Activated T-helper 2 cell treated with anti-CD3 and anti-CD28 coated beads, Interferon-gamma antibody, Interleukin-2, Interleukin-4, amounts not matched to agents 10 μg/mL and 5 μg/mL and 100 μg/mL, durations not matched to agents 14 hours and 24 hours and 36 hours (primary cell): ENCODE data around the gene CYP2W1. TPM values are rescaled to one million over a fixed set of nuclear protein-coding genes. Genes with fewer than 3 reads are reported as not detected.
"Not testable (repeated sequence)": the region's sequence is repeated elsewhere in the genome, so short reads cannot be mapped to it uniquely, and the experiment has no call there.

ENCODE experiments used
- DNase-seq: peaks from one replicate; pipeline ENCODE4 v3.0.0; 2021; ENCODE audit warnings: low spot score
- H3K27ac Mint-ChIP-seq: one replicate; pipeline ENCODE4 v1.8.0; 2021; ENCODE audit warnings: mixed read lengths
- H3K27me3 Mint-ChIP-seq: one replicate; pipeline ENCODE4 v1.8.0; 2021; ENCODE audit warnings: low read depth, mixed read lengths
- H3K36me3 Mint-ChIP-seq: one replicate; pipeline ENCODE4 v1.8.0; 2021; ENCODE audit warnings: low read depth, mixed read lengths
- H3K4me1 Mint-ChIP-seq: one replicate; pipeline ENCODE4 v1.8.0; 2021; ENCODE audit warnings: low read depth, mixed read lengths
- H3K4me3 Mint-ChIP-seq: one replicate; pipeline ENCODE4 v1.8.0; 2021; ENCODE audit warnings: low read depth, mild to moderate bottlenecking, moderate library complexity, mixed read lengths
- H3K9me3 Mint-ChIP-seq: one replicate; pipeline ENCODE4 v1.8.0; 2021; ENCODE audit warnings: mixed read lengths
- intact Hi-C: fragments of 100-400 bp; cut with micrococcal nuclease; formaldehyde crosslinking; loops from one replicate; pipeline ENCODE4 v1.15.1; 2023
- total RNA-seq: library from RNA; stranded (reverse); gene quantifications from 2 replicates; pipeline ENCODE4 v1.2.3, GENCODE V29; 2022

CYP2W1 gene
- not detected in 2 replicates for total RNA-seq

GRCh38 chr7:983004-983615 lies at the start of gene CYP2W1:
TSS of gene CYP2W1 (plus strand) at chr7:983181. CDS start at chr7:983212, 31 bp downstream.
- H3K4me3 Mint-ChIP-seq: no peak within 1 kb of the TSS

GRCh38 chr7:934469-935163 lies 48.4 kb upstream of the CYP2W1 start:
- DNase-seq: no peak
- peaks cover 35% of the 10 kb centered on the region for H3K36me3 Mint-ChIP-seq
- H3K9me3 Mint-ChIP-seq: no peaks in the 10 kb centered on the region

More at GRCh38 chr7:983004-983615, at the start of gene CYP2W1:
- Mint-ChIP-seq H3K27ac (no peak within 1 kb of the TSS), H3K9me3 (no peaks in the 10 kb centered on the region), H3K4me1 (no peaks in the 10 kb centered on the region), H3K27me3 (no peaks in the 10 kb centered on the region), H3K36me3 (no peaks in the 10 kb centered on the region)
- DNase-seq: no peak
- intact Hi-C loops: no loop called here

GRCh38 chr7:935164-935873 lies 47.7 kb upstream of the CYP2W1 start:
- Mint-ChIP-seq H3K27me3 (no peaks in the 10 kb centered on the region), H3K9me3 (peaks cover 7% of the 10 kb centered on the region), H3K36me3 (peaks cover 35% of the 10 kb centered on the region), H3K27ac (no peak overlapping the region), H3K4me3 (no peak overlapping the region), H3K4me1 (peaks cover 13% of the 10 kb centered on the region)
- DNase-seq: no peak
- intact Hi-C loops: no loop called here

More at GRCh38 chr7:934469-935163, 48.4 kb upstream of the CYP2W1 start:
- peaks cover 12% of the 10 kb centered on the region for H3K4me1 Mint-ChIP-seq
- H3K27ac Mint-ChIP-seq: no peak overlapping the region
- intact Hi-C loops: no loop called here
- no peak overlapping the region for H3K4me3 Mint-ChIP-seq
- H3K27me3 Mint-ChIP-seq: no peaks in the 10 kb centered on the region

- intact Hi-C loops: no loop called here
- Mint-ChIP-seq H3K4me3 (no peak overlapping the region), H3K27ac (peak overlapping the region; percentile 76), H3K36me3 (peaks cover 39% of the 10 kb centered on the region), H3K4me1 (peaks cover 19% of the 10 kb centered on the region), H3K9me3 (peaks cover 13% of the 10 kb centered on the region), H3K27me3 (no peaks in the 10 kb centered on the region)
- no peak for DNase-seq
Measured at GRCh38 chr7:935874-936385, 47.1 kb upstream of the CYP2W1 start.

GRCh38 chr7:936386-937054 lies 46.5 kb upstream of the CYP2W1 start:
- H3K4me1 Mint-ChIP-seq: peaks cover 24% of the 10 kb centered on the region
- no peaks in the 10 kb centered on the region for H3K27me3 Mint-ChIP-seq
- peak overlapping the region; percentile 76 for H3K27ac Mint-ChIP-seq
- H3K36me3 Mint-ChIP-seq: peaks cover 37% of the 10 kb centered on the region
- H3K9me3 Mint-ChIP-seq: peaks cover 19% of the 10 kb centered on the region
- DNase-seq: no peak
- no peak overlapping the region for H3K4me3 Mint-ChIP-seq
- intact Hi-C loops: no loop called here

- peaks cover 37% of the 10 kb centered on the region for H3K36me3 Mint-ChIP-seq
- H3K27ac Mint-ChIP-seq: peak overlapping the region; percentile 46
- peaks cover 2% of the 10 kb centered on the region for H3K27me3 Mint-ChIP-seq
- intact Hi-C loops: no loop called here
- no peak overlapping the region for H3K4me3 Mint-ChIP-seq
- H3K4me1 Mint-ChIP-seq: peaks cover 30% of the 10 kb centered on the region
- no peak for DNase-seq
- peaks cover 23% of the 10 kb centered on the region for H3K9me3 Mint-ChIP-seq
Measured at GRCh38 chr7:937856-938484, 45.0 kb upstream of the CYP2W1 start.

- Mint-ChIP-seq H3K9me3 (peaks cover 23% of the 10 kb centered on the region), H3K4me3 (no peak overlapping the region), H3K27me3 (peaks cover 2% of the 10 kb centered on the region), H3K4me1 (peaks cover 30% of the 10 kb centered on the region), H3K36me3 (peaks cover 37% of the 10 kb centered on the region), H3K27ac (no peak overlapping the region)
- no peak for DNase-seq
- intact Hi-C loops: no loop called here
Measured at GRCh38 chr7:938546-939185, 44.3 kb upstream of the CYP2W1 start.

- intact Hi-C loops: no loop called here
- Mint-ChIP-seq H3K27me3 (peaks cover 2% of the 10 kb centered on the region), H3K4me1 (peaks cover 30% of the 10 kb centered on the region), H3K4me3 (no peak overlapping the region), H3K27ac (peak overlapping the region; percentile 93), H3K9me3 (peaks cover 23% of the 10 kb centered on the region), H3K36me3 (peaks cover 33% of the 10 kb centered on the region)
- no peak for DNase-seq
Measured at GRCh38 chr7:939843-940242, 43.1 kb upstream of the CYP2W1 start.

GRCh38 chr7:940599-941408 lies 42.2 kb upstream of the CYP2W1 start:
- Mint-ChIP-seq H3K4me1 (peaks cover 30% of the 10 kb centered on the region), H3K27ac (peak overlapping the region; percentile 93), H3K27me3 (peaks cover 2% of the 10 kb centered on the region), H3K4me3 (peak overlapping the region; percentile 52), H3K36me3 (peaks cover 33% of the 10 kb centered on the region), H3K9me3 (peaks cover 23% of the 10 kb centered on the region)
- intact Hi-C loops: loop anchor here (1.0 kb wide), 1 partner anchor 17 kb away; no protein-coding TSS in a partner anchor
- no peak for DNase-seq

GRCh38 chr7:943793-944192 lies 39.2 kb upstream of the CYP2W1 start:
- intact Hi-C loops, H3K4me3 Mint-ChIP-seq, H3K27ac Mint-ChIP-seq, H3K27me3 Mint-ChIP-seq, DNase-seq: not testable (repeated sequence)
- H3K36me3 Mint-ChIP-seq: peaks cover 22% of the 10 kb centered on the region
- H3K4me1 Mint-ChIP-seq: peaks cover 25% of the 10 kb centered on the region
- peaks cover 23% of the 10 kb centered on the region for H3K9me3 Mint-ChIP-seq

GRCh38 chr7:944744-945143 lies 38.2 kb upstream of the CYP2W1 start:
- Mint-ChIP-seq H3K36me3 (peaks cover 20% of the 10 kb centered on the region), H3K4me1 (peaks cover 24% of the 10 kb centered on the region), H3K27ac (no peak overlapping the region), H3K9me3 (peaks cover 22% of the 10 kb centered on the region), H3K4me3 (no peak overlapping the region), H3K27me3 (peaks cover 2% of the 10 kb centered on the region)
- DNase-seq: no peak
- intact Hi-C loops: no loop called here
